ENCODE data around the gene PDE4A. TPM values are rescaled to one million over a fixed set of nuclear protein-coding genes. Genes with fewer than 3 reads are reported as not detected.
"Not testable (repeated sequence)": the region's sequence is repeated elsewhere in the genome, so short reads cannot be mapped to it uniquely, and the experiment has no call there.

PDE4A gene
- polyA plus RNA-seq (ENCODE audit: insufficient read depth in 1 of 5, insufficient read length in 5 of 5, low replicate concordance in 1 of 5): 10 to 100 TPM in 1 of 5 donors, 1 to 10 TPM in 4; 3.7 to 10.1 (median 8.7) TPM
- long read RNA-seq, donor 1, partial matches to known transcripts: 21 of 21 reads
- long read RNA-seq, donor 1, other reads (novel, unspliced or antisense): 0 of 21 reads
- long read RNA-seq, donor 2: 0 reads
- long read RNA-seq, donor 3, partial matches to known transcripts: 8 of 8 reads
- long read RNA-seq, donor 3, other reads (novel, unspliced or antisense): 0 of 8 reads
- long read RNA-seq, donor 4, partial matches to known transcripts: 0 of 2 reads
- long read RNA-seq, donor 4, other reads (novel, unspliced or antisense): 0 of 2 reads
- long read RNA-seq, donor 5, partial matches to known transcripts: 0 of 35 reads
- long read RNA-seq, donor 5, other reads (novel, unspliced or antisense): 35 of 35 reads
- long read RNA-seq, donor 6, partial matches to known transcripts: 36 of 38 reads
- long read RNA-seq, donor 6, other reads (novel, unspliced or antisense): 0 of 38 reads
- long read RNA-seq, donor 7, partial matches to known transcripts: 0 of 3 reads
- long read RNA-seq, donor 7, other reads (novel, unspliced or antisense): 0 of 3 reads
- long read RNA-seq, donor 8, partial matches to known transcripts: 0 of 3 reads
- long read RNA-seq, donor 8, other reads (novel, unspliced or antisense): 0 of 3 reads

- DNase-seq: no peak
These were observed at the start of gene PDE4A for GRCh38 chr19:10420444-10421239. PDE4A (plus strand) TSS chr19:10420538; CDS start chr19:10420765, 227 bp downstream.

GRCh38 chr19:10372690-10373089 is 47.6 kb upstream of the PDE4A start:
- no peak for DNase-seq

GRCh38 chr19:10374931-10375330 is 45.4 kb upstream of the PDE4A start:
- no peak for DNase-seq

- DNase-seq: not testable (repeated sequence)
These were observed 43.1 kb upstream of the PDE4A start for GRCh38 chr19:10377140-10377640.

GRCh38 chr19:10378124-10378523 is 42.2 kb upstream of the PDE4A start:
- DNase-seq: no peak

GRCh38 chr19:10379880-10380312 is 40.4 kb upstream of the PDE4A start:
- no peak for DNase-seq

GRCh38 chr19:10380313-10381102 is 39.8 kb upstream of the PDE4A start, which contains the start of gene TYK2:
TYK2 (minus strand) TSS chr19:10380572; CDS start chr19:10378406, 2,166 bp downstream.
- peak; percentile 99 for DNase-seq

GRCh38 chr19:10383223-10383499 is 37.2 kb upstream of the PDE4A start:
- DNase-seq: not testable (repeated sequence)

GRCh38 chr19:10384580-10384979 is 35.8 kb upstream of the PDE4A start:
- no peak for DNase-seq

GRCh38 chr19:10388957-10389356 is 31.4 kb upstream of the PDE4A start:
- DNase-seq: peak; percentile 73 to 80

GRCh38 chr19:10389863-10390262 is 30.5 kb upstream of the PDE4A start:
- DNase-seq: no peak

- DNase-seq: peak in 1 of 2 donors; percentile 44
These were observed 29.6 kb upstream of the PDE4A start for GRCh38 chr19:10390652-10391286.

GRCh38 chr19:10392120-10392519 is 28.2 kb upstream of the PDE4A start:
- DNase-seq: no peak

- no peak for DNase-seq
These were observed 27.2 kb upstream of the PDE4A start for GRCh38 chr19:10393137-10393536.

GRCh38 chr19:10395003-10395402 is 25.3 kb upstream of the PDE4A start:
- DNase-seq: no peak

- no peak for DNase-seq
These were observed 24.9 kb upstream of the PDE4A start for GRCh38 chr19:10395436-10395835.

- DNase-seq: no peak
These were observed 24.4 kb upstream of the PDE4A start for GRCh38 chr19:10395917-10396316.

- DNase-seq: no peak
These were observed 21.5 kb upstream of the PDE4A start for GRCh38 chr19:10398819-10399218.

- not testable (repeated sequence) for DNase-seq
These were observed 21.0 kb upstream of the PDE4A start for GRCh38 chr19:10399340-10399739.

GRCh38 chr19:10399878-10400277 is 20.5 kb upstream of the PDE4A start:
- no peak for DNase-seq

Measured in right lung (tissue), 10 donors.